ENCODE data around the gene IL22RA1. TPM values are rescaled to one million over a fixed set of nuclear protein-coding genes. Genes with fewer than 3 reads are reported as not detected.

The IL22RA1 gene
- total RNA-seq, 1 donor from 2014 or later: 0.87 TPM

DNA sequence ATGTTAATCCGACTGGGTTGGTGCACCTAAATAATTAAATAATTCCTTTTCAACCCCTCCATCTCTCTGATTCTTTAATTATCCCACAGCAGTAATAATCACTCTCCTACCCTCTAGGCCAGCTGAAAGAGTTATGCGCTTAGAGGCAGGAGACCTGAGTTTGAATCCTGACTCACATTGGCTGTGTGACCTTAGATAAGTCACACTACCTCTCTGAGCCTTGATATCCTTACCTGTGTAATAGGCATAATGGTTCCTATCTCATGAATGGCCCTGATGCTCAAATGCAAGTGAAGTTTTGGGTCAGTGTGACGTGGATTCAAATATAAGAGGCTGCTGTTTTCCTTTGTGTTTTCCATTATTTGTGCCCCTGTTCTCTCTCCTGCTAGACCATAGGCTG is 39.1 kb downstream of the IL22RA1 start:
- H3K9me3 ChIP-seq: no peaks in the 10 kb centered on the region
- ATAC-seq: no peak
- H3K4me1 ChIP-seq: no peaks in the 10 kb centered on the region
- H3K36me3 ChIP-seq: no peaks in the 10 kb centered on the region
- H3K4me3 ChIP-seq: no peak overlapping the region
- intact Hi-C loops (cut with DNase I): no loop called here
- no peaks in the 10 kb centered on the region for H3K27me3 ChIP-seq
- H3K27ac ChIP-seq: no peak overlapping the region
- DNase-seq: no peak
- TF ChIP-seq CTCF (IDR thresholded peaks at IDR 0.05): no peak

DNA sequence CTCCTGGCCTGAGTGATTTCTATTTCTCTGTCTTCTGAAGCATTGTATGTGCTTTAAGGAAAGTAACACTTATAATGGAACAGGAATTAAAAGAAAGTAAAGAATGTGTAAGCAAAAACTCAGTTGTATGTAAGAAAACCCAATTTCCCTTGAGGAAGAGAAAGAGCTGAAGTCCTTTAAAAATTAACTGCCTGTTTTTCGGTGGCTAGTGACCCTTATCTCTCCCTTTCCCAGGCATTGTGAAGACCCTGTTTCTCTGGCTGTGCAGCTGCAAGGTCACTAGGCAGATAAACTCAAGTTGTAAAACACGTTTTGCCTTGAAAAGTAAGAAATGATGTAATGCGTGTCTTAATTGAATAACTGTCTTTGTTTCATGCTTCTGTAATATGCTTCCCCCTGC is 39.5 kb downstream of the IL22RA1 start:
- H3K27ac ChIP-seq: no peak overlapping the region

GRCh38 chr1:24102961-24103360 is 40.0 kb downstream of the IL22RA1 start:
- no peak for DNase-seq
- H3K27me3 ChIP-seq: no peaks in the 10 kb centered on the region

More for the DNA sequence above, 39.5 kb downstream of the IL22RA1 start:
- intact Hi-C loops (cut with DNase I): no loop called here
- ATAC-seq (no peak), DNase-seq (no peak)
- no peak for TF ChIP-seq CTCF (IDR thresholded peaks at IDR 0.05)
- H3K4me3 ChIP-seq: no peak overlapping the region
- H3K27me3 ChIP-seq: no peaks in the 10 kb centered on the region
- no peaks in the 10 kb centered on the region for H3K9me3 ChIP-seq
- H3K4me1 ChIP-seq: no peaks in the 10 kb centered on the region
- no peaks in the 10 kb centered on the region for H3K36me3 ChIP-seq

GRCh38 chr1:24101796-24102586 is 40.9 kb downstream of the IL22RA1 start:
- ATAC-seq (peak; percentile 19), DNase-seq (no peak)
- no peak overlapping the region for H3K27ac ChIP-seq
- no peaks in the 10 kb centered on the region for H3K4me1 ChIP-seq
- TF ChIP-seq CTCF (IDR thresholded peaks at IDR 0.05): no peak
- H3K27me3 ChIP-seq: no peaks in the 10 kb centered on the region
- H3K4me3 ChIP-seq: no peak overlapping the region
- intact Hi-C loops (cut with DNase I): no loop called here
- no peaks in the 10 kb centered on the region for H3K36me3 ChIP-seq
- H3K9me3 ChIP-seq: no peaks in the 10 kb centered on the region

More at GRCh38 chr1:24102961-24103360, 40.0 kb downstream of the IL22RA1 start:
- Histone ChIP-seq H3K9me3 (no peaks in the 10 kb centered on the region), H3K4me1 (no peaks in the 10 kb centered on the region), H3K4me3 (no peak overlapping the region), H3K27ac (no peak overlapping the region), H3K36me3 (no peaks in the 10 kb centered on the region)
- no peak for TF ChIP-seq CTCF (IDR thresholded peaks at IDR 0.05)
- intact Hi-C loops (cut with DNase I): no loop called here
- ATAC-seq: peak; percentile 64

- H3K4me3 ChIP-seq: no peak overlapping the region
- no peak overlapping the region for H3K27ac ChIP-seq
- no peaks in the 10 kb centered on the region for H3K9me3 ChIP-seq
- H3K27me3 ChIP-seq: no peaks in the 10 kb centered on the region
- H3K4me1 ChIP-seq: no peaks in the 10 kb centered on the region
- intact Hi-C loops (cut with DNase I): no loop called here
- ATAC-seq (no peak), DNase-seq (no peak)
- no peaks in the 10 kb centered on the region for H3K36me3 ChIP-seq
- TF ChIP-seq CTCF (IDR thresholded peaks at IDR 0.05): no peak
Observed at GRCh38 chr1:24100945-24101737, 41.8 kb downstream of the IL22RA1 start.

All from upper lobe of right lung (tissue), 1 donor.